ENCODE results near the gene UBE2J2. TPM values are rescaled to one million over a fixed set of nuclear protein-coding genes. Genes with fewer than 3 reads are reported as not detected.
A peak's percentile ranks its signal among the peaks of the same experiment; 100 is the strongest.

The UBE2J2 gene
- total and polyA plus RNA-seq, 2 of the 8 experiments (the other 6 are each of a cell fraction or from before 2014, with no cell fraction given) = 33.6 to 67.9 TPM

DNA sequence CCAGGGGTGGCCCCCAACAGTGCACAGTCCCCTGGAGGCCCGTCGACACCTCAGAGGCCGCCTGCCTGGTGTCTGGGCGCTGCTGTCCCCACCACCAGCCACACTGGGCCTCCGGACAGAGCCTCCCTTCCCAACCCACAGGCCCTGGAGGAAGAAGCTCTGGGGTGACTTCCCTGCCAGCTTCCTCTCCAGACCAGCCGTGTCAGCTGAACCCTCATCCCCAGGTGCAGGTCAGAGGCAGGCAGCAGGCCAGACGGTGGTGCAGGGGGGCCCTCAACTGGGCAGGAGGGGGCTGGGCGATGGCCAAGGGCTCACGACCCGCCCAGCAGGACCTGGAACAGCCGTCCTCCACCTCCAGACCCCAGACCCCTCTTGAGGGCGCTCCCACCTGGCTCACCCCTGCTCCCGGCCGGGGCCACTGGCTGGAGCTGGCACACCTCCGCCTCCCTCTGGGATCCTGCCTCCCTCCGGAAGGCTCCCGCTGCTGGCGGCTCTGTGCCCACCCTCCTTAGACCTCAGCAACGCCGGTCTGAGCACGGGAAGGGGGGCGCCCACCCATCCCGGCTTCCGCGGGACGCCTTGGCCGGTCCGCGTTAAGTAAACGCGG, 67.8 kb downstream of the UBE2J2 start:
- no peak overlapping the region for H4K91ac ChIP-seq (replicated peaks; ENCODE audit: insufficient read length, low read length)
- peak overlapping the region; percentile 67 to 92 for H3K4me2 ChIP-seq (ENCODE audit: insufficient read depth in 1 of 2, low read depth in 2 of 2, low read length in 2 of 2)
- H2BK120ac ChIP-seq (replicated peaks; ENCODE audit: low read depth, low read length) = no peak overlapping the region
- H4K20me1 ChIP-seq (replicated peaks in 1 of 2; ENCODE audit: control insufficient read depth in 1 of 2, insufficient read depth in 2 of 2, low read length in 2 of 2) = no peaks in the 10 kb centered on the region
- ChIA-PET POLR2A (ENCODE audit: partially characterized antibody) (interaction anchor here (0.8 to 0.9 kb wide), 2 partner anchors 25 to 36 kb away, joined by 3 read pairs; no protein-coding TSS in a partner anchor), CTCF (ENCODE audit: partially characterized antibody) (interaction anchor here (0.6 to 1.9 kb wide), 12 partner anchors 18 to 168 kb away, joined by 3 to 5 read pairs (median 3); no protein-coding TSS in a partner anchor)
- H2BK15ac ChIP-seq (ENCODE audit: low read length) = no peak overlapping the region; the same call in 1 of the 2 replicates
- H3K27ac ChIP-seq (ENCODE audit: low read depth, low read length) = no peak overlapping the region
- H3K56ac ChIP-seq (replicated peaks; ENCODE audit: insufficient read length, low read depth, low read length) = peak overlapping the region; percentile 6
- H3K79me2 ChIP-seq (ENCODE audit: control insufficient read depth in 1 of 2, insufficient read depth in 2 of 2, low read length in 2 of 2) = no peaks in the 10 kb centered on the region
- no peak overlapping the region for H4K5ac ChIP-seq (ENCODE audit: insufficient read length, low read depth, low read length)
- H3K23ac ChIP-seq (ENCODE audit: insufficient read length) = no peak overlapping the region
- 30% methylated on average over 31 of the region's 31 CpGs; no CpG with 5 or more reads in 1 of the 2 experiments for WGBS, 2 experiments (ENCODE audit: extremely low coverage in 1 of 2, insufficient coverage in 1 of 2, insufficient read length in 1 of 2, insufficient replicate concordance in 2 of 2, low coverage in 1 of 2, low lambda C conversion rate in 2 of 2, missing lambda C conversion rate in 1 of 2)
- peak overlapping the region; percentile 27 to 58 (median 36); a peak in 7 of 8 replicates for H3K4me3 ChIP-seq (ENCODE audit: extremely low read depth in 1 of 4, insufficient read depth in 2 of 4, low read depth in 3 of 4, low read length in 4 of 4)
- H2BK20ac ChIP-seq (ENCODE audit: low read length) = no peak overlapping the region
- H4K8ac ChIP-seq (ENCODE audit: extremely low read depth, insufficient read depth, low read length) = peak overlapping the region; percentile 85; the same call in 1 of the 2 replicates
- H3K4me1 ChIP-seq (replicated peaks in 1 of 4; ENCODE audit: control insufficient read depth in 3 of 4, insufficient read depth in 4 of 4, low read length in 3 of 4) = peaks cover 0 to 13% (median 5%) of the 10 kb centered on the region in 4 experiments; a peak in 6 of 7 replicates
- peak overlapping the region; percentile 48; the same call in 1 of the 2 replicates for H3K18ac ChIP-seq (ENCODE audit: extremely low read depth, low read length)
- no peaks in the 10 kb centered on the region for H3K79me1 ChIP-seq (ENCODE audit: low read depth, low read length)
- H3K23me2 ChIP-seq (ENCODE audit: low read depth, low read length) = peaks cover 8% of the 10 kb centered on the region; the same call in 1 of the 2 replicates
- no peak overlapping the region for H3K9ac ChIP-seq (replicated peaks in 1 of 4; ENCODE audit: extremely low read depth in 1 of 4, low read depth in 3 of 4, low read length in 3 of 4)
- DNase-seq (ENCODE audit: low read depth in 1 of 2, low spot score in 2 of 2) (no peak), FAIRE-seq (no peak)
- H3K27me3 ChIP-seq (replicated peaks in 1 of 4; ENCODE audit: control insufficient read depth in 3 of 4, extremely low read depth in 1 of 4, insufficient read depth in 3 of 4, low read length in 3 of 4) = peaks cover 2 to 19% (median 15%) of the 10 kb centered on the region in 4 experiments
- no peak overlapping the region for H3K14ac ChIP-seq (ENCODE audit: insufficient read length)
- H3K36me3 ChIP-seq (ENCODE audit: control insufficient read depth in 2 of 4, insufficient read depth in 4 of 4, low read length in 3 of 4) = no peaks in the 10 kb centered on the region
- peak overlapping the region; percentile 19; the same call in 1 of the 2 replicates for H2AK5ac ChIP-seq (ENCODE audit: low read depth, low read length)
- peak overlapping the region; percentile 50; the same call in 1 of the 2 replicates for H2BK12ac ChIP-seq (ENCODE audit: low read depth, low read length)
- no peaks in the 10 kb centered on the region for H3K9me3 ChIP-seq (ENCODE audit: insufficient read depth in 2 of 2, low read depth in 1 of 2, low read length in 1 of 2)
- H2BK5ac ChIP-seq (ENCODE audit: low read depth, low read length) = no peak overlapping the region
- peak overlapping the region; percentile 85 for H3K4ac ChIP-seq (replicated peaks; ENCODE audit: insufficient read length, low read depth, low read length)
- H2AFZ ChIP-seq (ENCODE audit: low read length) = no peak overlapping the region
- TF ChIP-seq BACH1 (IDR thresholded peaks at IDR 0.05; ENCODE audit: low read length) (no peak), RAD21 (IDR thresholded peaks at IDR 0.05 in 1 of 2, conservative IDR thresholded peaks at IDR 0.05 in 1 of 2; ENCODE audit: low read depth in 2 of 2, low read length in 2 of 2) (peak in 1 of 2 experiments; percentile 36; a peak in 1 of 4 replicates)

Measured in H1 (cell line).